ENCODE results near the gene MCM9. TPM values are rescaled to one million over a fixed set of nuclear protein-coding genes. Genes with fewer than 3 reads are reported as not detected.
A peak's percentile ranks its signal among the peaks of the same experiment; 100 is the strongest.

The MCM9 gene
- polyA plus RNA-seq, 3 donors, result 9.4 to 11.9 (median 9.8) TPM

GRCh38 chr6:118764766-118765165, 170.2 kb downstream of the MCM9 start:
- Histone ChIP-seq H3K4me3 (replicated peaks in 1 of 3; ENCODE audit: low read depth in 2 of 3, low read length in 3 of 3) (peak overlapping the region in 1 of 3 experiments; percentile 8), H3K36me3 (replicated peaks in 1 of 2; ENCODE audit: control insufficient read depth in 1 of 2, insufficient read depth in 2 of 2, low read length in 2 of 2) (no peaks in the 10 kb centered on the region), H3K9me3 (replicated peaks in 1 of 2; ENCODE audit: control insufficient read depth in 1 of 2, insufficient read depth in 1 of 2, low read length in 2 of 2) (no peaks in the 10 kb centered on the region), H3K27ac (ENCODE audit: low read depth in 1 of 2, low read length in 2 of 2) (peak overlapping the region; percentile 13 to 84), H4K20me1 (ENCODE audit: insufficient read depth, low read length) (no peaks in the 10 kb centered on the region), H3K4me1 (ENCODE audit: control insufficient read depth in 1 of 2, insufficient read depth in 2 of 2, low read length in 2 of 2) (peaks cover 93 to 100% of the 10 kb centered on the region in 2 donors), H3K27me3 (ENCODE audit: control insufficient read depth in 2 of 2, insufficient read depth in 2 of 2, low read length in 2 of 2) (no peaks in the 10 kb centered on the region), H3K4me2 (replicated peaks; ENCODE audit: extremely low read depth, low read length, poor library complexity, severe bottlenecking) (peak overlapping the region; percentile 49), H3K79me2 (ENCODE audit: insufficient read depth, low read length) (no peaks in the 10 kb centered on the region), H3K9ac (ENCODE audit: insufficient read depth, low read length, poor library complexity, severe bottlenecking) (no peak overlapping the region), H2AFZ (ENCODE audit: insufficient read depth, low read depth, low read length, poor library complexity, severe bottlenecking) (no peak overlapping the region)
- intact Hi-C loops (cut with micrococcal nuclease), result no loop called here
- H3K27ac Mint-ChIP-seq, result peak overlapping the region; percentile 66 to 95 (median 91)
- DNase-seq, result peak; percentile 70 to 79 (median 73)
- no peak for TF ChIP-seq CTCF (IDR thresholded peaks at IDR 0.05)
- no peaks in the 10 kb centered on the region for H3K27me3 Mint-ChIP-seq (ENCODE audit: low read depth in 3 of 3)
- H3K4me3 Mint-ChIP-seq, result no peak overlapping the region
- H3K9me3 Mint-ChIP-seq, result no peaks in the 10 kb centered on the region
- H3K4me1 Mint-ChIP-seq, result peaks cover 92% of the 10 kb centered on the region
- WGBS (ENCODE audit: insufficient coverage), result 0% methylated on average over 1 of the region's 3 CpGs
- H3K36me3 Mint-ChIP-seq, result peaks cover 0 to 2% of the 10 kb centered on the region in 2 donors

Other genes with a start within 250 kb of the MCM9 start
- 10 to 100 TPM in 2 of 3 donors, 1 to 10 TPM in 1; 3.1 to 14.4 (median 10.5) TPM for gene ASF1A, start 41.0 kb downstream of the MCM9 start, polyA plus RNA-seq
- gene FAM184A, start 143.5 kb upstream of the MCM9 start, polyA plus RNA-seq, result not detected

All from CD14-positive monocyte (primary cell).